Keratinocyte (primary cell): ENCODE results near the gene GAPVD1.

Experiments used
- CTCF ChIP-seq, 3 experiments: IDR thresholded peaks in 1 of 3; conservative IDR thresholded peaks in 1 of 3; optimal IDR thresholded peaks in 1 of 3; 2 replicates in 2 of 3; 3 replicates in 1 of 3; pipeline versions ENCODE3 to v1.5.1; 2011; ENCODE audit warnings: low read length in 3 of 3, mild to moderate bottlenecking in 3 of 3, moderate library complexity in 2 of 3, control low read depth in 1 of 3, inconsistent platforms in 1 of 3; ENCODE audit not compliant: insufficient read depth in 2 of 3; ENCODE audit errors: extremely low read depth in 1 of 3
- EZH2 ChIP-seq: IDR thresholded peaks from one replicate; pipeline ENCODE4 v1.6.1; 2012; ENCODE audit warnings: inconsistent platforms, mild to moderate bottlenecking, low read length, moderate library complexity

GRCh38 chr9:125246261-125246667, 15.4 kb upstream of the GAPVD1 start:
- TF ChIP-seq CTCF (optimal IDR thresholded peaks at IDR 0.05 in 1 of 3, IDR thresholded peaks at IDR 0.05 in 1 of 3, conservative IDR thresholded peaks at IDR 0.05 in 1 of 3; ENCODE audit: extremely low read depth in 1 of 3, insufficient read depth in 2 of 3, low read length in 3 of 3) = no peak
- no peak for TF ChIP-seq EZH2
